ENCODE results near the gene LRRC3.
"Not testable (repeated sequence)": the region's sequence is repeated elsewhere in the genome, so short reads cannot be mapped to it uniquely, and the experiment has no call there.

LRRC3 gene

GRCh38 chr21:44454747-44455523 lies at the start of gene LRRC3:
LRRC3 (plus strand) TSS chr21:44455510; CDS start chr21:44456645, 1,135 bp downstream.
- peak; percentile 66 for DNase-seq

- no peak for DNase-seq
Measured at GRCh38 chr21:44405948-44406872, 49.1 kb upstream of the LRRC3 start.

GRCh38 chr21:44406953-44407352 lies 48.4 kb upstream of the LRRC3 start:
- no peak for DNase-seq

GRCh38 chr21:44407493-44407892 lies 47.8 kb upstream of the LRRC3 start:
- no peak for DNase-seq

GRCh38 chr21:44408226-44408625 lies 47.1 kb upstream of the LRRC3 start:
- no peak for DNase-seq

- DNase-seq = no peak
Measured at GRCh38 chr21:44413566-44414290, 41.6 kb upstream of the LRRC3 start.

- no peak for DNase-seq
Measured at GRCh38 chr21:44414291-44415072, 40.8 kb upstream of the LRRC3 start.

- no peak for DNase-seq
Measured at GRCh38 chr21:44415073-44416025, 40.0 kb upstream of the LRRC3 start.

GRCh38 chr21:44416193-44416592 lies 39.1 kb upstream of the LRRC3 start:
- no peak for DNase-seq

- not testable (repeated sequence) for DNase-seq
Measured at GRCh38 chr21:44417621-44418107, 37.6 kb upstream of the LRRC3 start.

- DNase-seq = no peak
Measured at GRCh38 chr21:44418108-44418875, 37.0 kb upstream of the LRRC3 start.

GRCh38 chr21:44418876-44419230 lies 36.5 kb upstream of the LRRC3 start:
- DNase-seq = no peak

GRCh38 chr21:44419679-44420078 lies 35.6 kb upstream of the LRRC3 start:
- DNase-seq = no peak

- no peak for DNase-seq
Measured at GRCh38 chr21:44420416-44421205, 34.7 kb upstream of the LRRC3 start.

- no peak for DNase-seq
Measured at GRCh38 chr21:44421901-44422840, 33.1 kb upstream of the LRRC3 start.

GRCh38 chr21:44423312-44423821 lies 31.9 kb upstream of the LRRC3 start:
- peak; percentile 38 for DNase-seq

- DNase-seq = no peak
Measured at GRCh38 chr21:44423941-44424607, 31.2 kb upstream of the LRRC3 start.

Data from NCI-H2171 treated with DMSO at 0.1 percent for 48 hours (cell line).